Neural cell (in vitro differentiated cells): ENCODE results near the gene SIMC1.

ENCODE experiments used
- CTCF ChIP-seq: fragments of 450-650 bp; IDR thresholded peaks from 2 replicates; pipeline ENCODE4 v1.5.1; 2014; ENCODE audit warnings: antibody characterized with exemption, mild to moderate bottlenecking, moderate library complexity; ENCODE audit not compliant: poor library complexity, severe bottlenecking
- EP300 ChIP-seq: fragments of 450-650 bp; conservative IDR thresholded peaks from 2 replicates; pipeline ENCODE4 v1.6.1; 2014; ENCODE audit warnings: antibody characterized with exemption, mild to moderate bottlenecking, moderate library complexity; ENCODE audit not compliant: poor library complexity, severe bottlenecking
- EZH2 ChIP-seq: fragments of 200-600, 300-800 bp; shearing (Covaris generic), sonication (generic); IDR thresholded peaks from 2 replicates; pipeline ENCODE4 v1.6.1; 2014; ENCODE audit warnings: antibody characterized with exemption, low read length, borderline replicate concordance, mild to moderate bottlenecking; ENCODE audit not compliant: insufficient read depth, poor library complexity, severe bottlenecking
- MXI1 ChIP-seq: fragments of 450-650 bp; conservative IDR thresholded peaks from 2 replicates; pipeline ENCODE4 v1.6.1; 2014; ENCODE audit warnings: antibody characterized with exemption, mild to moderate bottlenecking; ENCODE audit not compliant: poor library complexity, severe bottlenecking
- POLR2AphosphoS5 ChIP-seq: IDR thresholded peaks from 2 replicates; pipeline ENCODE4 v1.6.1; 2012
- RAD21 ChIP-seq: fragments of 450-650 bp; conservative IDR thresholded peaks from 2 replicates; pipeline ENCODE4 v1.6.1; 2014; ENCODE audit warnings: antibody characterized with exemption, mild to moderate bottlenecking, moderate library complexity
- REST ChIP-seq: IDR thresholded peaks from 2 replicates; pipeline ENCODE4 v1.6.1; 2012; ENCODE audit warnings: borderline replicate concordance
- TAF1 ChIP-seq: IDR thresholded peaks from 2 replicates; pipeline ENCODE4 v1.6.1; 2012; ENCODE audit warnings: low read depth

GRCh38 chr5:176342766-176343458, 104.7 kb downstream of the SIMC1 start:
- no peak for TF ChIP-seq CTCF
- no peak for TF ChIP-seq RAD21
- no peak for TF ChIP-seq EZH2
- TF ChIP-seq POLR2AphosphoS5, result no peak
- no peak for TF ChIP-seq TAF1
- no peak for TF ChIP-seq EP300
- TF ChIP-seq MXI1, result no peak
- no peak for TF ChIP-seq REST
